ENCODE results near the gene HNRNPA3. TPM values are rescaled to one million over a fixed set of nuclear protein-coding genes. Genes with fewer than 3 reads are reported as not detected.

The HNRNPA3 gene
- total and polyA plus RNA-seq, 2 of the 13 experiments (the other 11 are each of a cell fraction or from before 2014, with no cell fraction given), result 73.3 to 97.7 TPM

GRCh38 chr2:177190941-177191340 lies 21.7 kb upstream of the HNRNPA3 start:
- Histone ChIP-seq H3K79me2 (ENCODE audit: insufficient read depth, low read length) (no peaks in the 10 kb centered on the region), H3K27me3 (ENCODE audit: control insufficient read depth in 1 of 2, insufficient read depth in 2 of 2, low read length in 2 of 2) (no peaks in the 10 kb centered on the region), H2AFZ (ENCODE audit: low read length) (no peak overlapping the region), H3K4me1 (ENCODE audit: insufficient read depth, low read length) (peaks cover 39% of the 10 kb centered on the region), H3K9me3 (ENCODE audit: low read length) (no peaks in the 10 kb centered on the region), H3K4me3 (replicated peaks in 1 of 3; ENCODE audit: insufficient read depth in 1 of 3, low read depth in 2 of 3, low read length in 3 of 3) (no peak overlapping the region), H3K4me2 (ENCODE audit: low read depth, low read length) (no peak overlapping the region), H3K27ac (ENCODE audit: extremely low read length, insufficient read depth, low read length) (no peak overlapping the region), H4K20me1 (ENCODE audit: insufficient read depth, low read length) (no peaks in the 10 kb centered on the region), H3K9ac (ENCODE audit: insufficient read depth, low read depth, low read length) (no peak overlapping the region), H3K36me3 (replicated peaks in 1 of 2; ENCODE audit: control insufficient read depth in 1 of 2, insufficient read depth in 2 of 2, low read length in 2 of 2) (no peaks in the 10 kb centered on the region)
- in situ Hi-C loops (cut with HindIII; ENCODE audit: extremely low pct_ligation_motif_present, low pct_unique_long_range_greater_than_20kb) (no loop called here), intact Hi-C loops (cut with micrococcal nuclease; ENCODE audit: unreplicated experiment) (no loop called here)
- ChIA-PET POLR2A (interaction anchor here (1.0 kb wide), 1 partner anchor 21 kb away, joined by 8 read pairs; the partner anchor contains the start of gene HNRNPA3), CTCF (ENCODE audit: low intra/inter-chr PET ratio, low total read pairs) (no interaction called here)
- TF ChIP-seq ZNF451 (CRISPR knock-in tag; IDR thresholded peaks at IDR 0.05) (no peak), ZNF772 (CRISPR knock-in tag; IDR thresholded peaks at IDR 0.05) (no peak), HBP1 (CRISPR knock-in tag; IDR thresholded peaks at IDR 0.05; ENCODE audit: low read depth) (no peak), MIER2 (CRISPR knock-in tag; IDR thresholded peaks at IDR 0.05) (no peak), ZNF784 (CRISPR knock-in tag; IDR thresholded peaks at IDR 0.05; ENCODE audit: borderline replicate concordance) (no peak), IRF2 (CRISPR knock-in tag; IDR thresholded peaks at IDR 0.05) (no peak), PHF20 (CRISPR knock-in tag; IDR thresholded peaks at IDR 0.05) (no peak), ZNF121 (CRISPR knock-in tag; IDR thresholded peaks at IDR 0.05) (peak; percentile 93)
- FAIRE-seq (no peak), DNase-seq (ENCODE audit: low spot score) (no peak), ATAC-seq (no peak)
- WGBS (ENCODE audit: low lambda C conversion rate), result 96% methylated on average over 1 of the region's 1 CpG
- BruUV-seq (replicated peaks), result no TSS peak

Data from HepG2 (cell line).